HUES6 (cell line): Measurements from ENCODE around the gene CENATAC.
A peak's percentile ranks its signal among the peaks of the same experiment; 100 is the strongest.

Source experiments
- H3K27ac ChIP-seq: 2 replicates; pipeline ENCODE4 v1.7.0; 2013; ENCODE audit warnings: low read depth, mild to moderate bottlenecking, low read length, inconsistent platforms
- H3K27me3 ChIP-seq: 2 replicates; pipeline ENCODE4 v1.6.1; 2013; ENCODE audit warnings: low read length; ENCODE audit not compliant: control insufficient read depth, insufficient read depth
- H3K36me3 ChIP-seq: 2 replicates; pipeline ENCODE4 v1.6.1; 2013; ENCODE audit warnings: low read length; ENCODE audit not compliant: control insufficient read depth, insufficient read depth
- H3K4me1 ChIP-seq: 2 replicates; pipeline ENCODE4 v1.6.1; 2013; ENCODE audit warnings: low read length; ENCODE audit not compliant: control insufficient read depth, insufficient read depth
- H3K4me3 ChIP-seq: 2 replicates; pipeline ENCODE4 v1.5.1; 2013; ENCODE audit warnings: low read depth, low read length
- H3K9ac ChIP-seq: one replicate; pipeline ENCODE4 v1.6.1; 2013; ENCODE audit warnings: mild to moderate bottlenecking, low read length
- H3K9me3 ChIP-seq: 2 replicates; pipeline ENCODE4 v1.6.1; 2013; ENCODE audit warnings: low read depth, low read length; ENCODE audit not compliant: control insufficient read depth, insufficient read depth

The CENATAC gene

DNA sequence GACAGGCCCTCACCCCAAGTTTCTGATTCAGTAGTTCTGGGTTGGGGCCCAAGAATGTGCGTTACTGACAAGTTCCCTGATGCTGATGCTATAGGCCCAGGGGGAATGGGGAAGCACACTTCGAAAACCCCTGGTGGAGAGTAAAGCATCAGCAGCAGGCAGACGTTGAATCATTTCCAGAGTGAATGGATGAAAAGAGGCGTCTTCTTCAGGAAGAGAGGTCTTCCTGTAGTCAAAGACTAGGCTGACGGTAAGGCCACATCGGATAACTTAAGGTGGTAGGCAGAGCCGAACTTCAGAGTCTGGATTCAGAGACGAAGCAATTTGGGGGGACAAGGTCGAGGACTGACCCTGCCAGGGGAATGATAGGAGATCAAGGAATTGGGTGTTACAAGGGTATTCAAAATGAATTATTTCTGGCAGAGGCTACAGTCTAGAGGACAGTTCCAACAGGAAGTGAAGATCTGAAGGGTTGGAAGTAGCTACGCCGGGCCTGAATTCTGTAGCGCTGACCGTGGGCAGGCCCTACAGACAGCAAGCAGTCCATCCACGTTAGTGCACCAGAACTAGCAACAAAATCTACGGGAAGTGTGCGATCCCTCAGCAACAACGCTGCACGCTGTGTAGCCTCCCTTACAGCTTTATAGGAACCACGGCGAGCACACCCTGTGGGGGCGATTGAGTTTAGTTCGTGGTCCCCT lies 862 bp upstream of the CENATAC start:
- peak overlapping the region; percentile 63 for H3K9ac ChIP-seq
- peaks cover 7% of the 10 kb centered on the region; the same call in 1 of the 2 replicates for H3K9me3 ChIP-seq
- H3K27ac ChIP-seq: no peak overlapping the region
- H3K4me3 ChIP-seq: peak overlapping the region; percentile 74
- no peaks in the 10 kb centered on the region for H3K27me3 ChIP-seq
- H3K36me3 ChIP-seq: peaks cover 32% of the 10 kb centered on the region
- peaks cover 12% of the 10 kb centered on the region for H3K4me1 ChIP-seq

DNA sequence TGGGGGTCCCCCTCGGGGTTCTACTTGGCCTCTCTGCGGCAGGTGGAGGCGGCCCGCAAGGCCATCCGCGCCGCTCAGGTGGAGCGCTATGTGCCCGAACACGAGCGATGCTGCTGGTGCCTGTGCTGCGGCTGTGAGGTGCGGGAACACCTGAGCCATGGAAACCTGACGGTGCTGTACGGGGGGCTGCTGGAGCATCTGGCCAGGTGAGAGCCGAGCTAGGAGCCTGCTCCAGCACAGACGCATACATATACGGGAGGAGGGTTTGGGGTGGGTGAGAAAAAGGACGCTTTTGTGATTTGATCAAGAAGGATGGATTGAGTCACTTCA lies 415 bp downstream of the CENATAC start:
- peak overlapping the region; percentile 74 for H3K4me3 ChIP-seq
- peaks cover 3% of the 10 kb centered on the region; the same call in 1 of the 2 replicates for H3K9me3 ChIP-seq
- peak overlapping the region; percentile 96 for H3K9ac ChIP-seq
- no peaks in the 10 kb centered on the region for H3K27me3 ChIP-seq
- peaks cover 12% of the 10 kb centered on the region for H3K4me1 ChIP-seq
- peak overlapping the region; percentile 79; the same call in 1 of the 2 replicates for H3K27ac ChIP-seq
- peaks cover 44% of the 10 kb centered on the region for H3K36me3 ChIP-seq

DNA sequence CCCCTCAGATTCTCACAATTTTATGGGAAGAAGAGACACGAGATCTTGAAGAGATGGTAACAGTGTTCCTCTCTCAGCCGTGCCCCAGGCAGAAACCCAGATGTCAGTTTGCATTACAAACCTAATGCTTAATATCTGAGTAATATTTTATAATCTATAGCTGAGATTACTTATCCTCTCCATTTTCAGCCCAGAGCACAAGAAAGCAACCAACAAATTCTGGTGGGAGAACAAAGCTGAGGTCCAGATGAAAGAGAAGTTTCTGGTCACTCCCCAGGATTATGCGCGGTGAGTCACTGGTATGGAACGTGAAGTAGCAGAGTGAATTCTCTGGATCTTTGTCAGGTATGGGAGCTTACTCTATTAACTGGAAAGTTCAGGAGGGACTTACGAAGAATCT lies 884 bp downstream of the CENATAC start:
- Histone ChIP-seq H3K27ac (peak overlapping the region; percentile 79; the same call in 1 of the 2 replicates), H3K36me3 (peaks cover 43% of the 10 kb centered on the region), H3K4me1 (peaks cover 12% of the 10 kb centered on the region), H3K4me3 (peak overlapping the region; percentile 74), H3K9ac (peak overlapping the region; percentile 96), H3K9me3 (no peaks in the 10 kb centered on the region), H3K27me3 (no peaks in the 10 kb centered on the region)

DNA sequence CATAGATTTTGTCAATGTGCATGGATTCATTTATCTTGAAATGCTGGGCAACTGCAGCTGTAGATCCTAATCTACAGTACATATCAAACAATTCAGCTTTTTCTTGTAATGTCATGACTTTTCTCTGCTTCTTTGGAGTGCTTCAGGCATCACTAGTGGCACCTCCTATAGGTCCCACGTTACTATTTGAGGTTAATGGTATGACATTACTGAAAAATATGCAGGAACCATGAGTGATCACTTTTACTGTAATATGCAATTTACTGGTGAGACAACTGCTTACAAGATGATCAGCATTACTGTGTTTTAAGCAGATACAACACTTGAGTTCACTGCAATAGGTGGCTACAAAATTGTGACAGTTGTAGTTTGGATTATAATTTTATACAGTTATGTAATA lies 3.0 kb downstream of the CENATAC start:
- Histone ChIP-seq H3K27ac (no peak overlapping the region), H3K4me1 (peaks cover 12% of the 10 kb centered on the region), H3K9ac (no peak overlapping the region), H3K36me3 (peaks cover 61% of the 10 kb centered on the region), H3K9me3 (no peaks in the 10 kb centered on the region), H3K4me3 (no peak overlapping the region), H3K27me3 (no peaks in the 10 kb centered on the region)

- H3K27ac ChIP-seq: no peak overlapping the region
- H3K36me3 ChIP-seq: peaks cover 86% of the 10 kb centered on the region
- H3K9ac ChIP-seq: no peak overlapping the region
- H3K4me1 ChIP-seq: no peaks in the 10 kb centered on the region
- H3K9me3 ChIP-seq: no peaks in the 10 kb centered on the region
- no peak overlapping the region for H3K4me3 ChIP-seq
- no peaks in the 10 kb centered on the region for H3K27me3 ChIP-seq
These were observed 8.7 kb downstream of the CENATAC start for GRCh38 chr11:119006656-119007055.

DNA sequence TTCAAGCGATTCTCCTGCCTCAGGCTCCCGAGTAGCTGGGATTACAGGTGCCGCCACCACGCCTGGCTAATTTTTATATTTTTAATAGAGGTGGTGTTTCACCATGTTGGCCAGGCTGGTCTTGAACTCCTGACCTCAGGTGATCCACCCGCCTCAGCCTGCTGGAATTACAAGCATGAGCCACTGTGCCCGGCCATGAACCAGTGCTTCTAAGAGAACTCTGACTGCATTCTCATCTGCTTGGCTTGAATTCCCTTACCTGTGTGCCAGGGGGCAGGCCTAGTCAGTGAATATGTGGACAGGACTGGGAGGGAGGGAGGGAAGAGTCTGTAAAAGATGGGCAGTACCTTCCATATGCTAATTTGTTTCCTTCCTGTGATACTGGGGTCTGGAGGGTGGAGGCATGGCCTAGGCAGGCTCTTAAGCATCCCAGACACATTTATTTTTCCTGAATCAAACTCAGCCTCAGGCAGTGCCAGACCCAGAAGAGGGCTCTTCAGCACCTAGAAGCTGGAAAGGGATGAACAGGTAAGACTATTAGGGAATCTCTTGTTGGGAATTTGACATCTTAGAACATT lies 13.6 kb downstream of the CENATAC start:
- no peak overlapping the region for H3K9ac ChIP-seq
- no peak overlapping the region for H3K27ac ChIP-seq
- peaks cover 91% of the 10 kb centered on the region for H3K36me3 ChIP-seq
- no peaks in the 10 kb centered on the region for H3K4me1 ChIP-seq
- H3K9me3 ChIP-seq: no peaks in the 10 kb centered on the region
- H3K27me3 ChIP-seq: no peaks in the 10 kb centered on the region
- no peak overlapping the region for H3K4me3 ChIP-seq

- Histone ChIP-seq H3K27ac (no peak overlapping the region), H3K27me3 (no peaks in the 10 kb centered on the region)
These were observed 14.8 kb downstream of the CENATAC start for GRCh38 chr11:119012629-119013170.

DNA sequence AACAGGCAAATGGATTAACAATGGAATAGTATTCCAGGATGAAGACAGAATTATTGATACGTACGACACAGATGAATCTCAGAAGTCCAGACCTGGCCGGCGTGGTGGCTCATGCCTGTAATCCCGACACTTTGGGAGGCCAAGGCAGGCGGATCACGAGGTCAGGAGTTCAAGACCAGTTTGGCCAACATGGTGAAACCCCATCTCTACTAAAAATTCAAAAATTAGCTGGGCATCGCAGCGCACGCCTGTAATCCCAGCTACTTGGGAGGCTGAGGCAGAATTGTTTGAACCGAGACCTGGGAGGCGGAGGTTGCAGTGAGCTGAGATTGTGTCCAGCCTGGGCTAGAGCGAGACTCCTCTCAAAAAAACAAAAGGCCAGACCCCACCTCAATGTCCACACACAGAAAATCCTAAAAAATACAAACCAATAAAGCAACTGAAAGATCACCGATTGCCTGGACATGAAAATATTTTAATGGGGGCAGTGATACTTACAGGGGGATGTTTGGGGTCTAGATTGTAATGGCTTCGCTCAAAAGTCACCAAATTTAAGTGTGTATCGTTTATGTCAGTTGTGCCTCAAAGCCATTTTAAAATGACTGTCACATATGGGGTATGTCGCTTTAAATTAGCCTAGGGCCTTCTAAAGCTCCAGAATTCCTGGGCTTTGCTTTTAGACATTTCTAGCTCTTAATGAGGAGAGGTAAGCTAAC lies 16.4 kb downstream of the CENATAC start:
- Histone ChIP-seq H3K9ac (no peak overlapping the region), H3K27me3 (no peaks in the 10 kb centered on the region), H3K9me3 (no peaks in the 10 kb centered on the region), H3K4me1 (no peaks in the 10 kb centered on the region), H3K36me3 (peaks cover 79% of the 10 kb centered on the region), H3K4me3 (no peak overlapping the region), H3K27ac (no peak overlapping the region)

More at GRCh38 chr11:119012629-119013170, 14.8 kb downstream of the CENATAC start:
- H3K36me3 ChIP-seq: peaks cover 91% of the 10 kb centered on the region
- no peak overlapping the region for H3K4me3 ChIP-seq
- H3K4me1 ChIP-seq: no peaks in the 10 kb centered on the region
- no peak overlapping the region for H3K9ac ChIP-seq
- no peaks in the 10 kb centered on the region for H3K9me3 ChIP-seq

GRCh38 chr11:119015054-119015611 lies 17.2 kb downstream of the CENATAC start:
- H3K27ac ChIP-seq: no peak overlapping the region
- peaks cover 5% of the 10 kb centered on the region; the same call in 1 of the 2 replicates for H3K4me1 ChIP-seq
- no peak overlapping the region for H3K9ac ChIP-seq
- H3K4me3 ChIP-seq: no peak overlapping the region
- no peaks in the 10 kb centered on the region for H3K27me3 ChIP-seq
- no peaks in the 10 kb centered on the region for H3K9me3 ChIP-seq
- peaks cover 76% of the 10 kb centered on the region for H3K36me3 ChIP-seq

DNA sequence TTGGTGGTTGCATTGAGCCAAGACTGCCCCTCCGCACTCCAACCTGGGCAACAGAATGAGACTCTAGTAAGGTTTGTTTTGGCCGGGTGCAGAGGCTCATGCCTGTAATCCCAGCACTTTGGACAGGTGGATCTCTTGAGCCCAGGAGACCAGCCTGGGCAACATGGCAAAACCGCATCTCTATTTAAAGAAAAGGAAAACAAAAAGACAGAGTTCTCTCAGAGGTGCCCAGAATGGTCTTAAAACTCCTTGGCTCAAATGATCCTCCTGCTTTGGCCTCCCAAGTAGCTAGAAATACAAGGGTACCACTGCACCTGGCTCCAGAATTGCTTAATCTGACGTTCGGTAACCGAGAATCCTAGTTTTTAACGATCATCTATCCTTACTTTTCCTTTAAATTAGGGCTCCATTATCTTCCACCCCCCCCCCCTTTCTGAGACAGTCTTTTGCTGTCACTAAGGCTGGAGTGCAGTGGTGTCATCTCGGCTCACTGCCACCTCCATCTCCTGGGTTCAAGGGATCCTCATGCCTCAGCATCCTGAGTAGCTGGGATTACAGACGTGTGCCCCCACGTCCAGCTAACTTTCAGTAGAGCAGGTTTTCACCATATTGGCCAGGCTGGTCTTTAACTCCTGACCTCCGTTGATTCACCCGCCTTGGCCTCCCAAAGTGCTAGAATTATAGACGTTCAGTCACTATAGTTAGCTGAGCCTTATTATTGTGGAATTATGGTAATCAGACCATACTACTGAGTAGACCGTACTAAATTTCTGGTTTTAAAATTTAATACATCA lies 18.5 kb downstream of the CENATAC start:
- H3K9me3 ChIP-seq: no peaks in the 10 kb centered on the region

More for the DNA sequence above, 18.5 kb downstream of the CENATAC start:
- Histone ChIP-seq H3K27ac (no peak overlapping the region), H3K4me3 (peak overlapping the region; percentile 21), H3K4me1 (peaks cover 5% of the 10 kb centered on the region; the same call in 1 of the 2 replicates), H3K9ac (no peak overlapping the region), H3K36me3 (peaks cover 70% of the 10 kb centered on the region), H3K27me3 (no peaks in the 10 kb centered on the region)
